ENCODE results near the gene SH3RF1. TPM values are rescaled to one million over a fixed set of nuclear protein-coding genes. Genes with fewer than 3 reads are reported as not detected.

The SH3RF1 gene
- total RNA-seq, 2 donors from 2014 or later: 17.1 to 17.4 TPM

GRCh38 chr4:169219440-169219839, 51.3 kb downstream of the SH3RF1 start:
- DNase-seq: peak in 2 of 4 donors; percentile 40 to 64
- H3K27ac ChIP-seq: peak overlapping the region in 1 of 4 donors; percentile 45

GRCh38 chr4:169215656-169216055, 55.1 kb downstream of the SH3RF1 start:
- 69 to 95% methylated on average over 4 of the region's 4 CpGs for WGBS, 2 donors
- DNase-seq (no peak), ATAC-seq (no peak)
- Histone ChIP-seq H3K9me3 (no peaks in the 10 kb centered on the region), H3K4me3 (no peak overlapping the region), H3K27me3 (no peaks in the 10 kb centered on the region), H3K4me1 (peaks cover 15% of the 10 kb centered on the region), H3K27ac (no peak overlapping the region), H3K36me3 (replicated peaks in 1 of 2; ENCODE audit: insufficient read depth in 1 of 2, low read depth in 2 of 2) (no peaks in the 10 kb centered on the region)
- TF ChIP-seq POLR2A (IDR thresholded peaks at IDR 0.05): no peak
- no peak for TF ChIP-seq CTCF (IDR thresholded peaks at IDR 0.05)
- intact Hi-C loops (cut with DNase I): no loop called here

More at GRCh38 chr4:169219440-169219839, 51.3 kb downstream of the SH3RF1 start:
- no peaks in the 10 kb centered on the region for H3K36me3 ChIP-seq (replicated peaks in 1 of 2; ENCODE audit: insufficient read depth in 1 of 2, low read depth in 2 of 2)
- no peaks in the 10 kb centered on the region for H3K9me3 ChIP-seq
- peak; percentile 53 for ATAC-seq
- H3K27me3 ChIP-seq: no peaks in the 10 kb centered on the region
- intact Hi-C loops (cut with DNase I): no loop called here
- H3K4me3 ChIP-seq: no peak overlapping the region
- H3K4me1 ChIP-seq: peaks cover 24% of the 10 kb centered on the region
- TF ChIP-seq POLR2A (IDR thresholded peaks at IDR 0.05) (no peak), CTCF (IDR thresholded peaks at IDR 0.05) (no peak)
- 28 to 46% methylated on average over 2 of the region's 2 CpGs for WGBS, 2 donors

- ATAC-seq: no peak
- TF ChIP-seq CTCF (IDR thresholded peaks at IDR 0.05) (no peak), POLR2A (IDR thresholded peaks at IDR 0.05) (no peak)
- intact Hi-C loops (cut with DNase I): no loop called here
- no peak overlapping the region for H3K4me3 ChIP-seq
- H3K27ac ChIP-seq: no peak overlapping the region
- 83 to 96% methylated on average over 2 of the region's 2 CpGs for WGBS, 2 donors
- H3K27me3 ChIP-seq: no peaks in the 10 kb centered on the region
- DNase-seq: no peak
- no peaks in the 10 kb centered on the region for H3K9me3 ChIP-seq
- H3K4me1 ChIP-seq: no peaks in the 10 kb centered on the region
- no peaks in the 10 kb centered on the region for H3K36me3 ChIP-seq (replicated peaks in 1 of 2; ENCODE audit: insufficient read depth in 1 of 2, low read depth in 2 of 2)
These were observed 57.8 kb downstream of the SH3RF1 start for GRCh38 chr4:169212981-169213380.

- Histone ChIP-seq H3K27me3 (no peaks in the 10 kb centered on the region), H3K9me3 (no peaks in the 10 kb centered on the region), H3K4me3 (no peak overlapping the region), H3K36me3 (replicated peaks in 1 of 2; ENCODE audit: insufficient read depth in 1 of 2, low read depth in 2 of 2) (no peaks in the 10 kb centered on the region), H3K4me1 (peaks cover 6% of the 10 kb centered on the region), H3K27ac (no peak overlapping the region)
- ATAC-seq (no peak), DNase-seq (no peak)
- WGBS, 2 donors: 71 to 95% methylated on average over 3 of the region's 3 CpGs
- TF ChIP-seq CTCF (IDR thresholded peaks at IDR 0.05): no peak
- intact Hi-C loops (cut with DNase I): no loop called here
These were observed 60.1 kb downstream of the SH3RF1 start for GRCh38 chr4:169210504-169211118.

GRCh38 chr4:169209388-169209883, 61.3 kb downstream of the SH3RF1 start:
- intact Hi-C loops (cut with DNase I): no loop called here
- Histone ChIP-seq H3K27ac (no peak overlapping the region), H3K27me3 (no peaks in the 10 kb centered on the region), H3K4me3 (no peak overlapping the region), H3K9me3 (no peaks in the 10 kb centered on the region), H3K36me3 (replicated peaks in 1 of 2; ENCODE audit: insufficient read depth in 1 of 2, low read depth in 2 of 2) (no peaks in the 10 kb centered on the region), H3K4me1 (peaks cover 15% of the 10 kb centered on the region)
- DNase-seq: no peak
- TF ChIP-seq POLR2A (IDR thresholded peaks at IDR 0.05) (no peak), CTCF (IDR thresholded peaks at IDR 0.05) (no peak)
- ATAC-seq: no peak
- WGBS, 2 donors: 64 to 78% methylated on average over 5 of the region's 5 CpGs

Measured in body of pancreas (tissue), 4 donors.